HG02943 (cell line): ENCODE data around the gene TP53TG3C.
"Not testable (repeated sequence)": the region's sequence is repeated elsewhere in the genome, so short reads cannot be mapped to it uniquely, and the experiment has no call there.

Source experiments
- ATAC-seq: cut with Tn5 transposase; IDR thresholded peaks from one replicate; pipeline ENCODE4 v1.9.1; 2021; ENCODE audit warnings: mild to moderate bottlenecking, low read depth, moderate library complexity; ENCODE audit not compliant: unreplicated experiment

The TP53TG3C gene

DNA sequence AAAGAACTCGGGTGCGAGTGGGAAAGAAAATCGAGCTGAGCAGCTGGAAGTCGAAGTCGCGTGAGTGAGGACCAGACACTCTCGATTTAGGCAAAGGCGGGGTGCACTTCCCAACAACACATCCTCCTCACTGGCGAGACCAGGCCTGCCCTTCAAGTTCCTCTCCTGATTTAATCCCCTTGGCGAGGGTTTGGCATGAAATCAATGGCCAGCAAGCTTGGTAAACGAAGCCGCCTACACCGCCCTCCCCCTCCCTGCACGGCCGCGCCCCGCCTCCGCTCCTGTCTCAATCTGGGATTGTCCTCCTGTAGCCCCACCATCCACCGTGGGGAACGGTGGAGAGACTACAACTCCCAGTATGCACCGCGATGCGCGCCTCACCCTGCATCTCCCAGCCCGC is at the start of gene TP53TG3C:
TSS of gene TP53TG3C (plus strand) at position 301 of the 400 bp plus-strand sequence. CDS start at position 369, 68 bp downstream.
- not testable (repeated sequence) for ATAC-seq
